H1 (cell line): ENCODE measurements around the gene SKIL. TPM values are rescaled to one million over a fixed set of nuclear protein-coding genes. Genes with fewer than 3 reads are reported as not detected.
A peak's percentile ranks its signal among the peaks of the same experiment; 100 is the strongest.

Experiments
- CTCF ChIP-seq, 3 experiments: IDR thresholded peaks; 1 replicate in 2 of 3; 2 replicates in 1 of 3; pipeline versions ENCODE4 v1.5.1 to v1.6.1; 2011; ENCODE audit warnings: low read length in 3 of 3, mild to moderate bottlenecking in 3 of 3, inconsistent platforms in 2 of 3, low read depth in 1 of 3, moderate library complexity in 1 of 3; ENCODE audit not compliant: insufficient read depth in 1 of 3; ENCODE audit errors: control extremely low read depth in 1 of 3
- HDAC2 ChIP-seq, 2 experiments: fragments of 300-600 bp in 1 of 2; sonication (generic) in 1 of 2; IDR thresholded peaks; 2 replicates each; pipeline ENCODE4 v1.6.1; 2011 to 2012; ENCODE audit warnings: low read depth in 2 of 2, low read length in 2 of 2, mild to moderate bottlenecking in 2 of 2, moderate library complexity in 2 of 2, borderline replicate concordance in 1 of 2, inconsistent platforms in 1 of 2
- TAF1 ChIP-seq: IDR thresholded peaks from 2 replicates; pipeline ENCODE4 v1.6.1; 2011; ENCODE audit warnings: mild to moderate bottlenecking, low read depth, low read length
- YY1 ChIP-seq: IDR thresholded peaks from 2 replicates; pipeline ENCODE4 v1.6.1; 2011; ENCODE audit warnings: low read depth, mild to moderate bottlenecking, low read length
- polyA plus RNA-seq, 7 experiments: library from polyadenylated mRNA; depleted of rRNA in 3 of 7; stranded (reverse) in 5 of 7; unstranded in 2 of 7; fragments of >200 nt in 5 of 7; fragments of 200-250 nt in 2 of 7; gene quantifications; 1 replicate in 5 of 7; 2 replicates in 1 of 7; 4 replicates in 1 of 7; pipeline versions ENCODE4 v1.2.1 to v1.2.3, GENCODE V29; 2011 to 2013; ENCODE audit warnings: missing spikeins in 2 of 7, mixed read lengths in 2 of 7
- total RNA-seq: library from RNA; stranded (reverse); fragmentation: NEBNext Ultra II Directional; extraction: Animal tissue kit (Norgen Biotek cat#: 25700); gene quantifications from 2 replicates; pipeline ENCODE4 v1.2.1, GENCODE V29; 2021

SKIL gene
- total and polyA plus RNA-seq, 2 of the 8 experiments (the other 6 are each of a cell fraction or from before 2014, with no cell fraction given) = 13.2 to 277 TPM

- TF ChIP-seq YY1 (peak; percentile 49; the same call in 1 of the 2 replicates), HDAC2 (IDR thresholded peaks at IDR 0.05; ENCODE audit: borderline replicate concordance in 1 of 2, low read depth in 2 of 2, low read length in 2 of 2) (0 out of 4 replicates have a peak, but pooled peaks of 1 of the 2 experiments have one; percentile 62), CTCF (IDR thresholded peaks at IDR 0.05; ENCODE audit: control extremely low read depth in 1 of 3, insufficient read depth in 1 of 3, low read depth in 1 of 3, low read length in 3 of 3) (peak in 1 of 3 experiments; percentile 10; a peak in 1 of 4 replicates), TAF1 (peak; percentile 58; the same call in 1 of the 2 replicates)
Observed at GRCh38 chr3:170356596-170357175, 829 bp upstream of the SKIL start (continued).
